ENCODE results near the gene ABCC10. TPM values are rescaled to one million over a fixed set of nuclear protein-coding genes. Genes with fewer than 3 reads are reported as not detected.
"Not testable (repeated sequence)": the region's sequence is repeated elsewhere in the genome, so short reads cannot be mapped to it uniquely, and the experiment has no call there.

The ABCC10 gene
- polyA plus RNA-seq, 3 donors = 7.6 to 32.8 (median 10.2) TPM

- Histone ChIP-seq H3K4me2 (replicated peaks; ENCODE audit: extremely low read depth, low read length, poor library complexity, severe bottlenecking) (no peak overlapping the region), H3K79me2 (ENCODE audit: insufficient read depth, low read length) (no peaks in the 10 kb centered on the region), H3K4me1 (ENCODE audit: control insufficient read depth in 1 of 2, insufficient read depth in 2 of 2, low read length in 2 of 2) (peaks cover 2 to 4% of the 10 kb centered on the region in 2 donors), H3K36me3 (replicated peaks in 1 of 2; ENCODE audit: control insufficient read depth in 1 of 2, insufficient read depth in 2 of 2, low read length in 2 of 2) (no peaks in the 10 kb centered on the region), H3K9me3 (replicated peaks in 1 of 2; ENCODE audit: control insufficient read depth in 1 of 2, insufficient read depth in 1 of 2, low read length in 2 of 2) (no peaks in the 10 kb centered on the region), H3K27me3 (ENCODE audit: control insufficient read depth in 2 of 2, insufficient read depth in 2 of 2, low read length in 2 of 2) (peaks cover 15 to 42% of the 10 kb centered on the region in 2 donors), H3K4me3 (replicated peaks in 1 of 3; ENCODE audit: low read depth in 2 of 3, low read length in 3 of 3) (no peak overlapping the region), H3K9ac (ENCODE audit: insufficient read depth, low read length, poor library complexity, severe bottlenecking) (no peak overlapping the region), H3K27ac (ENCODE audit: low read depth in 1 of 2, low read length in 2 of 2) (no peak overlapping the region), H2AFZ (ENCODE audit: insufficient read depth, low read depth, low read length, poor library complexity, severe bottlenecking) (no peak overlapping the region), H4K20me1 (ENCODE audit: insufficient read depth, low read length) (no peaks in the 10 kb centered on the region)
- DNase-seq = no peak
- WGBS (ENCODE audit: insufficient coverage) = no CpG with 5 or more reads among the region's 2 CpGs
- Mint-ChIP-seq H3K27me3 (ENCODE audit: low read depth in 3 of 3) (peaks cover 39 to 50% (median 48%) of the 10 kb centered on the region in 3 donors), H3K36me3 (peaks cover 4 to 5% of the 10 kb centered on the region in 2 donors), H3K4me3 (no peak overlapping the region), H3K9me3 (peaks cover 0 to 4% (median 0%) of the 10 kb centered on the region in 7 donors), H3K27ac (peak overlapping the region in 1 of 7 donors; percentile 9), H3K4me1 (peaks cover 10% of the 10 kb centered on the region)
- intact Hi-C loops (cut with micrococcal nuclease) = no loop called here
- no peak for TF ChIP-seq CTCF (IDR thresholded peaks at IDR 0.05)
Measured at GRCh38 chr6:43377710-43378229, 49.6 kb upstream of the ABCC10 start.

- Mint-ChIP-seq H3K4me3 (no peak overlapping the region), H3K36me3 (peaks cover 4 to 7% of the 10 kb centered on the region in 2 donors), H3K9me3 (peaks cover 0 to 4% (median 0%) of the 10 kb centered on the region in 7 donors), H3K4me1 (peaks cover 17% of the 10 kb centered on the region), H3K27me3 (ENCODE audit: low read depth in 3 of 3) (peaks cover 36 to 48% (median 48%) of the 10 kb centered on the region in 3 donors), H3K27ac (no peak overlapping the region)
- no peak for TF ChIP-seq CTCF (IDR thresholded peaks at IDR 0.05)
- no peak overlapping the region for H3K27ac ChIP-seq (ENCODE audit: low read depth in 1 of 2, low read length in 2 of 2)
- no peak overlapping the region for H3K9ac ChIP-seq (ENCODE audit: insufficient read depth, low read length, poor library complexity, severe bottlenecking)
- H3K79me2 ChIP-seq (ENCODE audit: insufficient read depth, low read length) = no peaks in the 10 kb centered on the region
- H3K4me2 ChIP-seq (replicated peaks; ENCODE audit: extremely low read depth, low read length, poor library complexity, severe bottlenecking) = no peak overlapping the region
- no peaks in the 10 kb centered on the region for H4K20me1 ChIP-seq (ENCODE audit: insufficient read depth, low read length)
- H3K27me3 ChIP-seq (ENCODE audit: control insufficient read depth in 2 of 2, insufficient read depth in 2 of 2, low read length in 2 of 2) = peaks cover 15 to 42% of the 10 kb centered on the region in 2 donors
- no peaks in the 10 kb centered on the region for H3K36me3 ChIP-seq (replicated peaks in 1 of 2; ENCODE audit: control insufficient read depth in 1 of 2, insufficient read depth in 2 of 2, low read length in 2 of 2)
- no peak overlapping the region for H3K4me3 ChIP-seq (replicated peaks in 1 of 3; ENCODE audit: low read depth in 2 of 3, low read length in 3 of 3)
- H3K4me1 ChIP-seq (ENCODE audit: control insufficient read depth in 1 of 2, insufficient read depth in 2 of 2, low read length in 2 of 2) = peaks cover 10 to 12% of the 10 kb centered on the region in 2 donors
- intact Hi-C loops (cut with micrococcal nuclease) = no loop called here
- H3K9me3 ChIP-seq (replicated peaks in 1 of 2; ENCODE audit: control insufficient read depth in 1 of 2, insufficient read depth in 1 of 2, low read length in 2 of 2) = no peaks in the 10 kb centered on the region
- no peak for DNase-seq
- H2AFZ ChIP-seq (ENCODE audit: insufficient read depth, low read depth, low read length, poor library complexity, severe bottlenecking) = no peak overlapping the region
- 93% methylated on average over 3 of the region's 3 CpGs for WGBS (ENCODE audit: insufficient coverage)
Measured at GRCh38 chr6:43378631-43379030, 48.7 kb upstream of the ABCC10 start.

- WGBS (ENCODE audit: insufficient coverage) = no CpG with 5 or more reads among the region's 9 CpGs
- peaks cover 24 to 25% of the 10 kb centered on the region in 2 donors for H3K4me1 ChIP-seq (ENCODE audit: control insufficient read depth in 1 of 2, insufficient read depth in 2 of 2, low read length in 2 of 2)
- intact Hi-C loops (cut with micrococcal nuclease); H3K27ac ChIP-seq (ENCODE audit: low read depth in 1 of 2, low read length in 2 of 2); H3K4me3 ChIP-seq (replicated peaks in 1 of 3; ENCODE audit: low read depth in 2 of 3, low read length in 3 of 3); H3K79me2 ChIP-seq (ENCODE audit: insufficient read depth, low read length); H2AFZ ChIP-seq (ENCODE audit: insufficient read depth, low read depth, low read length, poor library complexity, severe bottlenecking); H3K9me3 Mint-ChIP-seq; DNase-seq; H4K20me1 ChIP-seq (ENCODE audit: insufficient read depth, low read length); H3K9ac ChIP-seq (ENCODE audit: insufficient read depth, low read length, poor library complexity, severe bottlenecking); H3K4me2 ChIP-seq (replicated peaks; ENCODE audit: extremely low read depth, low read length, poor library complexity, severe bottlenecking); H3K36me3 Mint-ChIP-seq; H3K36me3 ChIP-seq (replicated peaks in 1 of 2; ENCODE audit: control insufficient read depth in 1 of 2, insufficient read depth in 2 of 2, low read length in 2 of 2); H3K9me3 ChIP-seq (replicated peaks in 1 of 2; ENCODE audit: control insufficient read depth in 1 of 2, insufficient read depth in 1 of 2, low read length in 2 of 2); H3K27ac Mint-ChIP-seq: not testable (repeated sequence)
- H3K4me1 Mint-ChIP-seq = peaks cover 28% of the 10 kb centered on the region
- peak overlapping the region in 1 of 2 donors; percentile 65 for H3K4me3 Mint-ChIP-seq
- peaks cover 24 to 38% (median 33%) of the 10 kb centered on the region in 3 donors for H3K27me3 Mint-ChIP-seq (ENCODE audit: low read depth in 3 of 3)
- H3K27me3 ChIP-seq (ENCODE audit: control insufficient read depth in 2 of 2, insufficient read depth in 2 of 2, low read length in 2 of 2) = peaks cover 15 to 40% of the 10 kb centered on the region in 2 donors
Measured at GRCh38 chr6:43380858-43381257, 46.5 kb upstream of the ABCC10 start.
